H1 (cell line): ENCODE measurements around the gene ARHGAP4. TPM values are rescaled to one million over a fixed set of nuclear protein-coding genes. Genes with fewer than 3 reads are reported as not detected.

Experiments
- CTCF ChIA-PET: fragments of 300-600 bp; sonication (Branson Sonifier 250); formaldehyde crosslinking; loops from one replicate; lab custom pipeline; 2021; ENCODE audit not compliant: partially characterized antibody; lab: Charles Lee
- POLR2A ChIA-PET: fragments of 300-600 bp; sonication (Branson Sonifier 250); formaldehyde crosslinking; loops from one replicate; lab custom pipeline; 2021; ENCODE audit warnings: inconsistent platforms; ENCODE audit not compliant: partially characterized antibody; lab: Charles Lee
- DNase-seq, 2 experiments: peaks; one replicate each; pipeline versions ENCODE4 v3.0.0 to v3.0.0-alpha.2; 2010 to 2022; ENCODE audit warnings: low spot score in 2 of 2, low read depth in 1 of 2, mixed read lengths in 1 of 2
- FAIRE-seq: peaks from 2 replicates; lab custom pipeline; 2011; peaks lifted over from hg19 to GRCh38; lab: Jason Lieb, UNC
- H2AFZ ChIP-seq: 2 replicates; pipeline ENCODE4 v1.8.1; 2012; ENCODE audit warnings: low read length, inconsistent platforms
- H2AK5ac ChIP-seq: 2 replicates; pipeline ENCODE4 v1.6.1; 2013; ENCODE audit warnings: low read depth, low read length
- H2BK120ac ChIP-seq: replicated peaks from 2 replicates; pipeline ENCODE3; 2013; ENCODE audit warnings: low read depth, low read length, inconsistent platforms
- H2BK12ac ChIP-seq: 2 replicates; pipeline ENCODE4 v1.6.1; 2013; ENCODE audit warnings: low read depth, low read length
- H2BK15ac ChIP-seq: 2 replicates; pipeline ENCODE4 v1.6.1; 2013; ENCODE audit warnings: low read length
- H2BK20ac ChIP-seq: 2 replicates; pipeline ENCODE4 v1.6.1; 2013; ENCODE audit warnings: low read length
- H2BK5ac ChIP-seq: 2 replicates; pipeline ENCODE4 v1.6.1; 2013; ENCODE audit warnings: low read depth, low read length
- H3K14ac ChIP-seq: 2 replicates; pipeline ENCODE4 v1.6.1; 2013; ENCODE audit warnings: inconsistent platforms; ENCODE audit not compliant: insufficient read length
- H3K18ac ChIP-seq: 2 replicates; pipeline ENCODE4 v1.6.1; 2013; ENCODE audit warnings: low read length; ENCODE audit errors: extremely low read depth
- H3K23ac ChIP-seq: 2 replicates; pipeline ENCODE4 v1.6.1; 2013; ENCODE audit warnings: inconsistent platforms; ENCODE audit not compliant: insufficient read length
- H3K23me2 ChIP-seq: 2 replicates; pipeline ENCODE4 v1.6.1; 2013; ENCODE audit warnings: low read depth, low read length
- H3K27ac ChIP-seq: 2 replicates; pipeline ENCODE4 v1.6.1; 2011; ENCODE audit warnings: low read depth, low read length, inconsistent platforms
- H3K27me3 ChIP-seq, 4 experiments: replicated peaks in 1 of 4; 1 replicate in 1 of 4; 2 replicates in 3 of 4; pipeline versions ENCODE4 v1.6.1 to v1.8.1; 2011 to 2013; ENCODE audit warnings: low read length in 3 of 4, mild to moderate bottlenecking in 3 of 4, inconsistent platforms in 2 of 4, mixed read lengths in 2 of 4, moderate library complexity in 1 of 4; ENCODE audit not compliant: control insufficient read depth in 3 of 4, insufficient read depth in 3 of 4; ENCODE audit errors: extremely low read depth in 1 of 4
- H3K36me3 ChIP-seq, 4 experiments: 2 replicates each; pipeline versions ENCODE4 v1.6.1 to v1.8.1; 2011 to 2013; ENCODE audit warnings: mild to moderate bottlenecking in 4 of 4, low read length in 3 of 4, moderate library complexity in 2 of 4, control low read depth in 1 of 4, inconsistent platforms in 1 of 4; ENCODE audit not compliant: insufficient read depth in 4 of 4, control insufficient read depth in 2 of 4
- H3K4ac ChIP-seq: replicated peaks from 2 replicates; pipeline ENCODE3; 2013; ENCODE audit warnings: low read length, low read depth, mixed read lengths, inconsistent platforms; ENCODE audit not compliant: insufficient read length
- H3K4me1 ChIP-seq, 4 experiments: replicated peaks in 1 of 4; 1 replicate in 1 of 4; 2 replicates in 3 of 4; pipeline versions ENCODE4 v1.6.1 to v1.8.1; 2011 to 2013; ENCODE audit warnings: low read length in 3 of 4, inconsistent platforms in 2 of 4, mixed read lengths in 1 of 4; ENCODE audit not compliant: insufficient read depth in 4 of 4, control insufficient read depth in 3 of 4
- H3K4me2 ChIP-seq, 2 experiments: 2 replicates each; pipeline versions ENCODE4 v1.6.1 to v1.8.1; 2011 to 2013; ENCODE audit warnings: low read depth in 2 of 2, low read length in 2 of 2, control low read depth in 1 of 2, inconsistent platforms in 1 of 2, mild to moderate bottlenecking in 1 of 2; ENCODE audit not compliant: insufficient read depth in 1 of 2
- H3K4me3 ChIP-seq, 4 experiments: fragments of 200-600, 300-600 bp in 1 of 4; sonication (generic), shearing (Covaris generic), sonication (Bioruptor Twin) in 1 of 4; 2 replicates each; pipeline versions ENCODE4 v1.5.1 to v1.8.1; 2011 to 2016; ENCODE audit warnings: low read length in 4 of 4, low read depth in 3 of 4, control low read depth in 2 of 4, inconsistent platforms in 2 of 4, mild to moderate bottlenecking in 2 of 4, mixed read lengths in 1 of 4, moderate library complexity in 1 of 4; ENCODE audit not compliant: insufficient read depth in 2 of 4; ENCODE audit errors: extremely low read depth in 1 of 4
- H3K56ac ChIP-seq: replicated peaks from 2 replicates; pipeline ENCODE3; 2013; ENCODE audit warnings: low read depth, mild to moderate bottlenecking, mixed read lengths, low read length, inconsistent platforms; ENCODE audit not compliant: insufficient read length
- H3K79me1 ChIP-seq: 2 replicates; pipeline ENCODE4 v1.6.1; 2013; ENCODE audit warnings: low read depth, low read length, control low read depth
- H3K79me2 ChIP-seq, 2 experiments: 2 replicates each; pipeline versions ENCODE4 v1.6.1 to v1.8.1; 2012 to 2013; ENCODE audit warnings: low read length in 2 of 2, mild to moderate bottlenecking in 2 of 2, inconsistent platforms in 1 of 2; ENCODE audit not compliant: insufficient read depth in 2 of 2, control insufficient read depth in 1 of 2
- H3K9ac ChIP-seq, 4 experiments: replicated peaks in 1 of 4; 1 replicate in 1 of 4; 2 replicates in 3 of 4; pipeline versions ENCODE4 v1.6.1 to v1.8.1; 2011 to 2013; ENCODE audit warnings: low read depth in 3 of 4, low read length in 3 of 4, control low read depth in 2 of 4, mild to moderate bottlenecking in 2 of 4, moderate library complexity in 2 of 4, inconsistent platforms in 1 of 4; ENCODE audit errors: extremely low read depth in 1 of 4
- H3K9me3 ChIP-seq, 2 experiments: 2 replicates each; pipeline versions ENCODE4 v1.6.1 to v1.8.1; 2012 to 2013; ENCODE audit warnings: mild to moderate bottlenecking in 2 of 2, moderate library complexity in 2 of 2, control low read depth in 1 of 2, inconsistent platforms in 1 of 2, low read depth in 1 of 2, low read length in 1 of 2, mixed read lengths in 1 of 2; ENCODE audit not compliant: insufficient read depth in 2 of 2
- H4K20me1 ChIP-seq, 2 experiments: replicated peaks in 1 of 2; 2 replicates each; pipeline versions ENCODE3 to v1.8.1; 2011 to 2013; ENCODE audit warnings: inconsistent platforms in 2 of 2, low read length in 2 of 2, mild to moderate bottlenecking in 1 of 2; ENCODE audit not compliant: insufficient read depth in 2 of 2, control insufficient read depth in 1 of 2
- H4K5ac ChIP-seq: 2 replicates; pipeline ENCODE4 v1.6.1; 2013; ENCODE audit warnings: low read length, low read depth, mixed read lengths, inconsistent platforms; ENCODE audit not compliant: insufficient read length
- H4K8ac ChIP-seq: 2 replicates; pipeline ENCODE4 v1.8.0; 2013; ENCODE audit warnings: mild to moderate bottlenecking, moderate library complexity, low read length, inconsistent platforms; ENCODE audit not compliant: insufficient read depth; ENCODE audit errors: extremely low read depth
- H4K91ac ChIP-seq: replicated peaks from 2 replicates; pipeline ENCODE3; 2013; ENCODE audit warnings: low read length, mixed read lengths, inconsistent platforms; ENCODE audit not compliant: insufficient read length
- GTF2F1 ChIP-seq: IDR thresholded peaks from 2 replicates; pipeline ENCODE4 v1.6.1; 2012; ENCODE audit warnings: low read depth, low read length, improper control_type of control experiment, borderline replicate concordance
- KDM1A ChIP-seq: fragments of 200-600, 300-600 bp; sonication (generic); IDR thresholded peaks from 2 replicates; pipeline ENCODE4 v1.7.1; 2016; ENCODE audit warnings: mild to moderate bottlenecking, low read length, borderline replicate concordance
- whole genome bisulfite sequencing, 2 experiments: shearing (Covaris generic) in 1 of 2; methylation state at CpG; one replicate each; pipeline versions ENCODE4 v1.1.6 to v1.1.7; 2013 to 2015; ENCODE audit warnings: low lambda C conversion rate in 2 of 2, mixed read lengths in 2 of 2, inconsistent platforms in 1 of 2, low coverage in 1 of 2, missing lambda C conversion rate in 1 of 2; ENCODE audit not compliant: insufficient replicate concordance in 2 of 2, insufficient coverage in 1 of 2, insufficient read length in 1 of 2; ENCODE audit errors: extremely low coverage in 1 of 2, missing lambda C conversion rate in 1 of 2; 5-methylcytosine and 5-hydroxymethylcytosine counted together
- polyA plus RNA-seq, 7 experiments: library from polyadenylated mRNA; depleted of rRNA in 3 of 7; stranded (reverse) in 5 of 7; unstranded in 2 of 7; fragments of >200 nt in 5 of 7; fragments of 200-250 nt in 2 of 7; gene quantifications; 1 replicate in 5 of 7; 2 replicates in 1 of 7; 4 replicates in 1 of 7; pipeline versions ENCODE4 v1.2.1 to v1.2.3, GENCODE V29; 2011 to 2013; ENCODE audit warnings: missing spikeins in 2 of 7, mixed read lengths in 2 of 7
- total RNA-seq: library from RNA; stranded (reverse); fragmentation: NEBNext Ultra II Directional; extraction: Animal tissue kit (Norgen Biotek cat#: 25700); gene quantifications from 2 replicates; pipeline ENCODE4 v1.2.1, GENCODE V29; 2021

ARHGAP4 gene
- total and polyA plus RNA-seq, 2 of the 8 experiments (the other 6 are each of a cell fraction or from before 2014, with no cell fraction given) = 23.9 to 26.0 TPM

- H2BK20ac ChIP-seq = no peak overlapping the region
- H4K5ac ChIP-seq = no peak overlapping the region
- ChIA-PET CTCF (interaction anchor here (0.6 to 19.6 kb wide), 11 partner anchors 9 to 172 kb away, joined by 3 to 272 read pairs (median 4); partner anchors contain the start of genes ARHGAP4 and RENBP), POLR2A (interaction anchor here (0.8 to 18.9 kb wide), 5 partner anchors 15 to 54 kb away, joined by 3 to 231 read pairs (median 4); partner anchors contain the start of genes ARHGAP4, L1CAM and TMEM187)
- H3K27me3 ChIP-seq = no peaks in the 10 kb centered on the region
- H3K18ac ChIP-seq = no peak overlapping the region; the same call in 1 of the 2 replicates
- no peak for DNase-seq
- no peaks in the 10 kb centered on the region for H3K79me2 ChIP-seq
- H3K9me3 ChIP-seq = no peaks in the 10 kb centered on the region
- H3K56ac ChIP-seq = no peak overlapping the region
- H2BK5ac ChIP-seq = no peak overlapping the region
- H2BK12ac ChIP-seq = no peak overlapping the region
- TF ChIP-seq KDM1A (no peak), GTF2F1 (no peak)
- 87% methylated on average over 4 of the region's 7 CpGs; no CpG with 5 or more reads in 1 of the 2 experiments for WGBS, 2 experiments
- H4K91ac ChIP-seq = no peak overlapping the region
- H2AK5ac ChIP-seq = no peak overlapping the region
- no peaks in the 10 kb centered on the region for H4K20me1 ChIP-seq
- no peaks in the 10 kb centered on the region for H3K36me3 ChIP-seq
- H2AFZ ChIP-seq = no peak overlapping the region
- no peak overlapping the region for H3K23ac ChIP-seq
- no peak overlapping the region for H3K4me3 ChIP-seq
- H3K4ac ChIP-seq = no peak overlapping the region
- no peak overlapping the region for H3K27ac ChIP-seq
- no peaks in the 10 kb centered on the region for H3K79me1 ChIP-seq
- no peak overlapping the region for H3K14ac ChIP-seq
- no peak for FAIRE-seq
- H2BK120ac ChIP-seq = no peak overlapping the region
- no peaks in the 10 kb centered on the region for H3K23me2 ChIP-seq
- H2BK15ac ChIP-seq = no peak overlapping the region
- no peak overlapping the region for H4K8ac ChIP-seq
- H3K9ac ChIP-seq = no peak overlapping the region
- peak overlapping the region; percentile 18 to 21; a peak in 2 of 4 replicates for H3K4me2 ChIP-seq
- H3K4me1 ChIP-seq = peaks cover 4 to 14% (median 8%) of the 10 kb centered on the region in 4 experiments
These were observed 13.5 kb upstream of the ARHGAP4 start for GRCh38 chrX:153939573-153939972.
